ENCODE results near the gene FMNL2. TPM values are rescaled to one million over a fixed set of nuclear protein-coding genes. Genes with fewer than 3 reads are reported as not detected.
A peak's percentile ranks its signal among the peaks of the same experiment; 100 is the strongest.

FMNL2 gene
- total RNA-seq, 4 donors from 2014 or later, result 6.7 to 17.2 (median 11.5) TPM

DNA sequence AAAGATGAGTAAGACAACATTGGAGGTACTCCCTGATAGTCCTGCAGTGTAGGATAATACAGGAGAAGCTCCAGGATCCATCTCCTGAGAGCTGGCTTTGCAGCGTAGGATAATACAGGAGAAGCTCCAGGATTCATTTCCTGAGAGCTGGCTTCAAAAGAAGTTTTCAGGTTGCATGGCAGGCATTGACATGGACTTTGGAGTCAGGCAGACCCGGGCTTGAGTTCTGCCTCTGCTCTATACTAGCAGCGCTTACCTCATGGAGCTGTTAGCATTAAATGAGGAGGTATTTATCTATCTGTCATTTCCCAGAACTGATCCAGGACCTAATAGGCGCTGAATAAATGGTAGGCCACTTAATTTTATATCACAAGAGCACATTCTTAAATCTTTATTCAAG is 97.8 kb downstream of the FMNL2 start:
- H3K4me1 ChIP-seq, result peaks cover 54 to 64% of the 10 kb centered on the region in 2 donors
- H3K36me3 ChIP-seq, result no peaks in the 10 kb centered on the region
- H3K27me3 ChIP-seq, result no peaks in the 10 kb centered on the region
- no peak for TF ChIP-seq POLR2A (IDR thresholded peaks at IDR 0.05)
- TF ChIP-seq, protein P1, sequence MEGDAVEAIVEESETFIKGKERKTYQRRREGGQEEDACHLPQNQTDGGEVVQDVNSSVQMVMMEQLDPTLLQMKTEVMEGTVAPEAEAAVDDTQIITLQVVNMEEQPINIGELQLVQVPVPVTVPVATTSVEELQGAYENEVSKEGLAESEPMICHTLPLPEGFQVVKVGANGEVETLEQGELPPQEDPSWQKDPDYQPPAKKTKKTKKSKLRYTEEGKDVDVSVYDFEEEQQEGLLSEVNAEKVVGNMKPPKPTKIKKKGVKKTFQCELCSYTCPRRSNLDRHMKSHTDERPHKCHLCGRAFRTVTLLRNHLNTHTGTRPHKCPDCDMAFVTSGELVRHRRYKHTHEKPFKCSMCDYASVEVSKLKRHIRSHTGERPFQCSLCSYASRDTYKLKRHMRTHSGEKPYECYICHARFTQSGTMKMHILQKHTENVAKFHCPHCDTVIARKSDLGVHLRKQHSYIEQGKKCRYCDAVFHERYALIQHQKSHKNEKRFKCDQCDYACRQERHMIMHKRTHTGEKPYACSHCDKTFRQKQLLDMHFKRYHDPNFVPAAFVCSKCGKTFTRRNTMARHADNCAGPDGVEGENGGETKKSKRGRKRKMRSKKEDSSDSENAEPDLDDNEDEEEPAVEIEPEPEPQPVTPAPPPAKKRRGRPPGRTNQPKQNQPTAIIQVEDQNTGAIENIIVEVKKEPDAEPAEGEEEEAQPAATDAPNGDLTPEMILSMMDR (IDR thresholded peaks at IDR 0.05 in 4 of 5, conservative IDR thresholded peaks at IDR 0.05 in 1 of 5), result no peak
- no peak overlapping the region for H3K4me3 ChIP-seq
- H3K27ac ChIP-seq, result peak overlapping the region; percentile 70 to 83 (median 76)
- no peaks in the 10 kb centered on the region for H3K9me3 ChIP-seq
- intact Hi-C loops (cut with DNase I; ENCODE audit: low total_unique reads), result no loop called here
- in situ Hi-C loops (cut with MboI; ENCODE audit: low sequenced_read_pairs in 4 of 4), result no loop called here
- DNase-seq, result no peak
- ATAC-seq, result peak in 1 of 2 donors; percentile 9

DNA sequence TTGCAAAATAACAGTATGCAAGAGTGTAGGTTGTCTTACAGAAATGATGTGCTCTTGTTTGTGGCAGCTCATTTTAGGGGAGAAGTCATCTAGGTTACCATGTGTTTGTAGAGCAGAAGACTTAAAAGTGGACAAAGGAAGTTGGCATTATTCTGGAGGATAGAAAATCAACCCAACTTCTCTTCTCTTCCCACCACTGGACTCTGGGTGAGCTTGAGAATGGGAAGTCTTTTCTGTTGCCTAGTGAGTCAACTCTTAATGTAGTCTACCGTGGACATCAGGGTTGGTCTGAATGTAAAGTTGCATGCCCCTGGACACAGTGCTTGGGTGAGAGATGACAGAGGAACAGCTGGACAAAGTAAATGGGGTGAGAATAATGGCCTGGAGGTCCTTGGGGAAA is 98.3 kb downstream of the FMNL2 start:
- TF ChIP-seq, protein P1 (IDR thresholded peaks at IDR 0.05 in 4 of 5, conservative IDR thresholded peaks at IDR 0.05 in 1 of 5), result no peak
- no peak for TF ChIP-seq POLR2A (IDR thresholded peaks at IDR 0.05)
- no peak for DNase-seq
- Histone ChIP-seq H3K27ac (peak overlapping the region; percentile 70 to 83 (median 76)), H3K27me3 (no peaks in the 10 kb centered on the region), H3K36me3 (no peaks in the 10 kb centered on the region), H3K4me1 (peaks cover 55 to 66% of the 10 kb centered on the region in 2 donors), H3K4me3 (no peak overlapping the region), H3K9me3 (no peaks in the 10 kb centered on the region)
- ATAC-seq, result no peak
- in situ Hi-C loops (cut with MboI; ENCODE audit: low sequenced_read_pairs in 4 of 4) (no loop called here), intact Hi-C loops (cut with DNase I; ENCODE audit: low total_unique reads) (no loop called here)

DNA sequence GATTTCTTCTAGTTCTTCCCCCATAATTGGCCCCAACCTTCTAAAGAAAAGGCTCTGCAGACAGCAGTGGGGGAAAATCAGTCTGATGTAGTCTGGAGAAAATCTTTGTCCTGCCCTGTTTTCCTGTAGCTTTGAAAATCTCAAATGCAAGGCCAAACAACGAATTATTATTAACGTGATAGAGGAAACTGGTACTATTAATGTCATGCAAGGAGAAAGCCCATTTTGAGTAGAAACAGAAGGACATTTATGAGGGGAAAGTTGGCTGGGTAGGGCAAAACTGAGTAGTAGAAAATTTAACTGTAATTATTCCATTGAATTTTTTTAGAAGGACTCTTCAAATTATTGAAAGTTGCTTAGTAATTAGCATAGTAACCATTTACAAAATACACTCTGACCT is 98.8 kb downstream of the FMNL2 start:
- ATAC-seq, result no peak
- no peak for DNase-seq
- peak overlapping the region; percentile 70 to 83 (median 76) for H3K27ac ChIP-seq
- H3K36me3 ChIP-seq, result no peaks in the 10 kb centered on the region
- no peaks in the 10 kb centered on the region for H3K9me3 ChIP-seq
- in situ Hi-C loops (cut with MboI; ENCODE audit: low sequenced_read_pairs in 4 of 4), result no loop called here
- TF ChIP-seq, protein P1 (IDR thresholded peaks at IDR 0.05 in 4 of 5, conservative IDR thresholded peaks at IDR 0.05 in 1 of 5), result no peak
- no peak for TF ChIP-seq POLR2A (IDR thresholded peaks at IDR 0.05)
- intact Hi-C loops (cut with DNase I; ENCODE audit: low total_unique reads), result no loop called here
- H3K4me3 ChIP-seq, result no peak overlapping the region
- H3K4me1 ChIP-seq, result peaks cover 56 to 68% of the 10 kb centered on the region in 2 donors
- no peaks in the 10 kb centered on the region for H3K27me3 ChIP-seq

DNA sequence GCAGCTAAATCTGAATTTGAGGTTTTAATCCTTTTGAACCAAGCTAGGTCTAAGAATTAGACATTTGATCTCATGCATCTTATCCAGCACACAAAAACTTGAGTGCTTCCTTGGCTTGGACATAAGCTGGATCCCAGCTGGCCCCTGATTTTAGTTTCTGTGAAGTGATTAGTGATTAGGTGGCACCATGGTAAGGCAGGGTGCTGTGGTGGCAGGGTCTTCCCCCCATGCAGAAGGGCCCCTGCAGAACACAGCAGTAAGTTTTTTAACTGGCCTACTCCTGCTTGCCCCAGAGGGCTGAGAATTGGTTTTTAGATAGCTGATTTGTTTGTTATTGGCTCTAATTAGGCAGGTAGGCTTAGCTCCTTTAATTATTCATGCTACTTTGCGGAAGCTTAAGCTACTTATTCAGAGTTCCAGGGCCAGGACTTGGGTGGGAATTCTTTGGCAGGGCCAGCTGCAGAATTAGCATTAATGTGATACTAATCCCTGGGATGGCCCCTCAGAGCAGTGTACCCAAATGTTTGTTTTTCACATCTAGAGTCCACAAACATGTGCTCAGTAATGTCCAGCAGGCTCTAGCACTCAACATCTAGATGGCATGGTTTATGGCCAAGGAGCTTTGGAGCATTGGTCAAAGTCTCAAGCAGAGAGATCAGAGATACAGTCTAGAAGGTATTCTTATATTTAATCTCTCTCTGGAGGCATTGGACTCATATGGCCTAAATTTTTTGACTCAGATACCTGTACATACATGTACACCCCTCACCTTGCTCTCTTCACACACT is 99.6 kb downstream of the FMNL2 start:
- TF ChIP-seq, protein P1 (IDR thresholded peaks at IDR 0.05 in 4 of 5, conservative IDR thresholded peaks at IDR 0.05 in 1 of 5), result no peak
- TF ChIP-seq POLR2A (IDR thresholded peaks at IDR 0.05), result no peak
- intact Hi-C loops (cut with DNase I; ENCODE audit: low total_unique reads) (no loop called here), in situ Hi-C loops (cut with MboI; ENCODE audit: low sequenced_read_pairs in 4 of 4) (no loop called here)
- H3K27me3 ChIP-seq, result no peaks in the 10 kb centered on the region
- ATAC-seq, result no peak
- no peak for DNase-seq
- no peak overlapping the region for H3K4me3 ChIP-seq
- H3K4me1 ChIP-seq, result peaks cover 57 to 69% of the 10 kb centered on the region in 2 donors
- H3K36me3 ChIP-seq, result no peaks in the 10 kb centered on the region
- H3K9me3 ChIP-seq, result no peaks in the 10 kb centered on the region
- H3K27ac ChIP-seq, result peak overlapping the region in 1 of 4 donors; percentile 83

Measured in gastrocnemius medialis (tissue), 4 donors.